Measurements from ENCODE around the gene AKAP5.

GRCh38 chr14:64447876-64448670, 17.2 kb upstream of the AKAP5 start:
- TF ChIP-seq CTCF (IDR thresholded peaks at IDR 0.05) = no peak
- TF ChIP-seq ZFX (IDR thresholded peaks at IDR 0.05; ENCODE audit: borderline replicate concordance) = no peak
